Hepatocyte (in vitro differentiated cells): Measurements from ENCODE around the gene FCHSD2.

Experiments used
- CTCF ChIP-seq: fragments of 200-600 bp; sonication (generic); IDR thresholded peaks from 2 replicates; pipeline ENCODE4 v1.5.1; 2016; ENCODE audit warnings: antibody characterized with exemption, mild to moderate bottlenecking; ENCODE audit not compliant: poor library complexity
- EZH2 ChIP-seq: fragments of 200-600 bp; sonication (generic); IDR thresholded peaks from 2 replicates; pipeline ENCODE4 v1.6.1; 2016; ENCODE audit warnings: antibody characterized with exemption, mild to moderate bottlenecking, borderline replicate concordance

GRCh38 chr11:73155102-73155501, 13.0 kb upstream of the FCHSD2 start:
- no peak for TF ChIP-seq CTCF
- TF ChIP-seq EZH2 = no peak
